GM12892 (cell line): ENCODE results near the gene CACNA2D3.

Experiments
- POLR2A ChIP-seq: IDR thresholded peaks from 2 replicates; pipeline ENCODE4 v1.6.1; 2011; ENCODE audit warnings: low read depth, low read length, control low read depth
- TAF1 ChIP-seq: IDR thresholded peaks from 2 replicates; pipeline ENCODE4 v1.6.1; 2011; ENCODE audit warnings: low read depth, mild to moderate bottlenecking, control low read depth, low read length, borderline replicate concordance

DNA sequence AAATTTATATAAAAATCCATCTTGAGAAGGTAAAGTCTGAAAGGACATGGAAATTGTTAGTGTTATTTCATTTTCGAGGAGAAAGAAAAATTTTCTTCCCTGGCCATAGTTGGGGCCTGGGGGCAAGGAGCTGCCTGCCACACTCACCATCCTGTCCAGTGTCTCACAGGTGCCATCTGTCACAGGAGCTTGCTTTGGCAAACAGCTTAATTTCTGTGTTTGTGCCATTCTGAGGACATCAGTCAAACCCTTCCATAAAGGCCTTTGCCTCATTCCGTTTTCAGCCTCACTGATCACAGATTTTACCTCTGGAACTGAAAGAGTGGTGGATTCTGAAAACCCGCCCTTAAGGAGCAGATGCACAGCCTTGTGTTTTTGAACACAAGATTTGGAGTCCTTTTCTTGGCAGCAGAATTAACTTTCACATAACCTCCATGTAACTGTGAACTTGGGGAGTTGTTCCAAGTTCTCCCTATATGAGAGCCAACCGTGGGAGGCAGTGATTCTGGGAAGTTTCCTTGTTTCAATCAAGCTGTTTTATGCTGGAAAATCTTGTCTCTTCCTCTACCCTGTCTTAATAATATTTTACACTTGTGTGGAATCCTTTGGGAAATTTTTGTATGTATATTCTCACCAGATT is 254.7 kb downstream of the CACNA2D3 start:
- no peak for TF ChIP-seq TAF1
- no peak for TF ChIP-seq POLR2A
